Inflammatory macrophage (primary cell): Measurements from ENCODE around the gene DENND4A.

Source experiments
- DNase-seq, 2 donors: peaks; one replicate each; pipeline ENCODE4 v3.0.0-alpha.2; 2020 to 2022

Gene DENND4A

DNA sequence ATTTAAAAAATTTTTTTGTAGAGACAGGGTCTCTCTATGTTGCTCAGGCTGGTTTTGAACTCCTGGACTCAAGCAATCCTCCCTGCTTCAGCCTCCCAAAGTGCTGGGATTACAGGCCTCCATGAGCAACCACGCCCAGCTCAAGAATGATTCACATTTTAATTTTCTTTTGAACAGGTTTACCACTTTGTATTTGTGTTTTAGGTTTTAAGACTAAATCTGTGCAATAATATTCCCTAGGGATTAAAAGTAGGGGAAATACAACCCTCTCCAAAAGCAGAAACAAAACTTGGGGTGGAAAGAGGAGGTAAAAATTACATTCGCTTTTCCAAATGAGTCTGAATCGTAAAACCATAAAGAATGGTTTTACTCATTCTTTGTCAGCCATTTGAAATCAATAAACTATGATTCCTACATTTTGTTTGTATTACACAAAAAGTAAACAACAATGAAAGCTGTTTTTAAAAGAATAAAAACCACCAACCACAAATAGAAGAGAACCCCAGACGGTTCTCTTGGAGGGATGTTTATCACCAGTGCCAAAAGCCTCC is 132.5 kb downstream of the DENND4A start:
- no peak for DNase-seq

DNA sequence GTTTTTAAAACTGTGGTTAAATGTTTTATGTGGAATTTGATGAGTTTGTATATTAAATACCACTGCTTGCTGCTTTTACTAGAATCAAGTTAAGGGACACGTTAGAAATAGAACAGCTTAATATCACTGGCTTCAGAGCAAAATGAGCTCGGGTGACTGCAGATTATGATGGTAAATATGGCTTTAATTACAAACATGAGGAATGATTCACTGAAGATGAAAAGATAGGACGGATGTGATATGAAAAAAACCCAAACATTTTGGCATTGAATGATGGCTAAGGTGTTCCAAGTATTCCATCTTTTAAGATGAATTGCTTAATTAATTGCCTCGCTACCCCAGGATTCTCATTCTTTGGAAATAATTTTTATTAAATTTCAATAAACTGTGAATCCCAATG is 136.6 kb downstream of the DENND4A start:
- no peak for DNase-seq

DNA sequence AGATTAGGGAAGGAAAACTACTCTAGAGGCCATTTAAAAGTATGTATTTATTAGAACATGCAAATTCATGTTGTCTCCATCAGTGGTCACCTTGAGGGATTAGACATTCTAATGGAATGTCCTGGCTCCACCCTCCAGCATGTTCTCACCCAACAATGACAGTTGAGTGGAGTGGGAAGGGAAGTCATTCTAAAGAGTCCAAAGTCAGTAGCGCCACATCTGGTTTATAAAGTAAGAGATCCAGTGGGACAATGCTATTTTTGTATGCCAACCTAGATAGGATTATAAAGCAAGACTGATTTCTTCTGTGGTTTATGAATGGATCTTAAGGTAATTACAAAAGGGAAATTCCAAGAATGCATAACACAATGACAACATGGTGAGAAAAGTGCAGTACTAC is 137.1 kb downstream of the DENND4A start:
- DNase-seq = no peak

DNA sequence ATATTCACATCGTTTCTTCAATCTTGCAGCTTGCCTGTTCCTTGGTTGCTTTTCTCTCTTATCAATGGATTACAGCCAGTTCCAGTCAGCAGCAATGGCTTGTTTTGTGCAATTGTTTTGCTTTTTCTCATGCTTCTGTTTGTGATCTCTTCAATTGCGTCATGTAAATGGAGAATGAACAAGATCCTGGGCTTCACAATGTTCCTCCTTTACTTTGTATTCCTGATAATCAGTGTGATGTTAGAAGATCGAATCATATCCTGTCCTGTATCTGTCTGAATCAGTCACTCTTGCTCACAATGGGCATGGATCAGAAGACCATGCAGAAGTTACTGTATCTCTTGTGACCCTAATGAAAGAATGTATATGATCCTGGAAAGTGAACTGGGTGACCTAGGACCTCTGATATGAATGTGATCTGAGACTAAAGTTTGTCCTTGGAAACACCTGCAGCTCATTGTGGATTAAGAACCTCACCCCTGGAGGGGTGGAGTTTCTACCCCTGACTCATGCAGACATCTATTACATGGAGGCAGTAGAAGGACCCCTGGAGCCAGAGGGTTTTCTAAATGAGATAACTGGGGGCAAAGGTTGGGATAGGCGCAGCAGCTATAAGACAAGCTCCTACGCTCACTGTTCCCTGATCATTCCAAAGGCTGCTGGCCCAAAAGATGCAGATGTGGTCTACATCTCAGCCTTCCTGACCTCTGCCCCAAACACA is 138.1 kb downstream of the DENND4A start:
- DNase-seq = no peak

DNA sequence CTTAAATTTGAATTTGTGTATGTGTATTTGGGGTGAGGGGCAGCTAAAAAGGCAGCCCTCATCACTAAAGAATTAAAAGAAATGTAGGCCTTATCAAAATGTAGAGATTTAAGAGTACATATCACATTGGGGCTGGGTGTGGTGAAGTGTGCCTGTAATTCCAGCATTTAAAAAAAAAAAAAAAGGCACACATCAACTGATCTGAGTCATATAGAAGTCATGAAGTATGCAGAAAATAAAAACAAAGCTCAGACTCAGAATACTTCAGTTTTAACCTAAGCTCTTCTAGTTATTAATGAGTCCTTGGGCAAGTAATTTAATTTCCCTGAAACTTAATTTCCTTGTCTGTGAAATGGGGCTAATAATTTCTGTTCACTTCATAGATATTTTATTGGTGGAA is 138.8 kb downstream of the DENND4A start:
- no peak for DNase-seq

DNA sequence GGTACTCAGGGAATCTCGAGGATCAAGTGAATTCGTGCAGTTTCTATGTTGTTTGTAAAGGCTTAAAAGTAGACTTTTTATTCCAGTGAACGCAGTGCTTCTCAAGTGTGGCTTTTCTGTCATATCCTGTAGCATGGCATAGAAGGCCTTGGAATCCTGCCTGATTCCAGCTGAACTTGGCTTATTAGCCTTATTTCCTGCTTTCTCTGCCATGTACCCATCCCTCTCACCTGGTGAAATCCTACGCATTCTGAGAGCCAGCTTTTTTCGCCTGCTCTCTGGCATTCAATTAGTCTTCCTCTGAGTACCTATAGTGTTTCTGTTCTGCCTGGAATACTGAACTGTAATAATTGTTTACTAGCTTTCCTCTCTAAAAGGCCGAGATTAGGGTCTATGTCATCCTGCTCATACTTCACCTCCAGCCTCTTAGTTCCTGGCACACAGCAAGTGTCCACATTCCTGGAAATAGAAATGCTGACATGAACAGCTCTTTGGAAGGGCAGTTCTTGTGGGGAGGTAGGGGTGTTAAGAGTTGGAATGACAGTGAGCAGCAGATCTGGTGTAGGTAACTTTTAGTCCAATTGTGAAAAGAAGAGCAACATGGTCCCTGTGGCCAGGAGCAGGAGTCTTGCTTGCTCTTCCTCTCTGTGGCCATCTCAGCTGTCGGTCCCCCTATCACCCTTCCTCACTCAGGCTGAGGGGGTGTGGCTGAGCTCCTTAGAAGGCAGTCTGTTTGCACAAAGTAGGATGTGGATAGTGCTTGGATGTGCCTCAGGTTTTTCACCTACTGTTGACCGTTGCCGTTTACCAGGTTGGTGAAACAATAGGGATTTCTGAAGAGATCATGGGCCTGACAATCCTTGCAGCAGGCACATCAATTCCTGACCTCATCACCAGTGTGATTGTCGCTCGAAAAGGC is 140.0 kb downstream of the DENND4A start:
- no peak for DNase-seq

DNA sequence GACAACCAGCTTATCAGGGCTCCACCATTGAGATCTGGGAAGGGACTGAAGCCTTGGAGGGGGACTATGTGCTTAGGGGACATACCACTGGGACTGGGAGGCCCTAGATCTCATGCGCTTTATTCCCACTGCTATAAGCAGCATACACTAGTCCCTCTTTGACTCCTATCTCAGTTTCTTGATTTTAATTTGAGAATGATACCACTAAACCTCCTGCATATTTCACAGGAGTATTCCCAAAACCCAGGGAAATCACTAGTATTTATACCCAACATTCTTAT is 141.1 kb downstream of the DENND4A start:
- DNase-seq = no peak

DNA sequence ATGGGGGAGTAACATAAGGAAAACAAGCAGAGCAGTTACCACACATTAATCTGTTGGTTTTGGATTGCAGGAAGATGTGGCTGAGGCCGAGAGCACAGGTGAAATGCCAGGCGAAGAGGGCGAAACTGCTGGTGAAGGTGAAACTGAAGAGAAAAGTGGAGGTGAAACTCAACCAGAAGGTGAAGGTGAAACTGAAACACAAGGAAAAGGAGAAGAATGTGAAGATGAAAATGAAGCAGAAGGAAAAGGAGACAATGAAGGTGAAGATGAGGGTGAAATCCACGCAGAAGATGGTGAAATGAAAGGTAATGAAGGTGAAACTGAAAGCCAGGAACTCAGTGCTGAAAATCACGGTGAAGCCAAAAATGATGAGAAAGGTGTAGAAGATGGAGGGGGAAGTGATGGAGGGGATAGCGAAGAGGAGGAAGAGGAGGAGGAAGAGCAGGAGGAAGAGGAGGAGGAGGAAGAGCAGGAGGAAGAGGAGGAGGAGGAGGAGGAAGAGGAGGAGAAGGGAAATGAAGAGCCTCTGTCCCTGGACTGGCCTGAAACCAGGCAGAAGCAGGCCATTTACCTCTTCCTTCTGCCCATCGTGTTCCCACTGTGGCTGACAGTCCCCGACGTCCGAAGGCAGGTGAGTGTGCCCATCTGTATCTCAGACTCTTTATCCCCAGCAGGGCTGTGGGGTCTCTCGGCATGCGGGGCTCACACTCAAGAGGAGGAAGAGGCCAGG is 141.6 kb downstream of the DENND4A start:
- no peak for DNase-seq

DNA sequence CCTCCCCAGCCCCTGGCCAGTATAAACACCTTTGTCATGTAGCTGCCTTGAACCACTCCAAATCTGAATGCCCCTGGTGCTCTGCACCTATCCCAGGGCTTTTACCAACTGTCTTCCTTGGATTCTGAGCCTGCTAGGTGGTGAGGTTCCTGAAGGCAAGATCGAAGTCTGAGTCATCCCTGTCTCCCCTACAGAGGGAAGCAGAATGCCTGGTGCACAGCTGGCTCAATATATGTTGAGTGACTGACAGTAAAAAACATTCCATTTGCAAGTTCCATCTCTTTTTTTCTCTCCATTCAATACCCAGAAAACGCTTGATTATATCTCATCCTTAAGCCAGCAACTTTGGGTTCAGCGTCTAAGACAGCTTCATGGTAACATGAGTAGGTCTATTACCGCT is 145.6 kb downstream of the DENND4A start:
- no peak for DNase-seq

DNA sequence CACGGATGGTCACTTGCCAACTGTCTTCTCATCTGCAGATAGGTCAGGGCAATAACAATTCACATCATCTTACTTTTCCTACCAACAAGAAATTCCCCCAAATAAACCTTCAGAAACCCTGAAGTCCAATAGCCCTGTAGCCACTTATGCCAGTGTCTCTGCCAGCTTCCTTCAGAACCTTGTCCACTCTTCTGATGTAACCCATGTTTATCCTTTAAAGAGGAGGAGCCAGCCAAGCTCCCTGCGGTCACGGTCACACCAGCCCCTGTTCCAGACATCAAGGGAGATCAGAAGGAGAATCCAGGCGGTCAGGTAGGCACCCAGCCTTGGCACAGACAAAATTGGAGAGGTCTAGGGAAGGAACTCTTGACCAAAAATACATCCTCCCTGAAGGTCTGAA is 146.7 kb downstream of the DENND4A start:
- DNase-seq = no peak

DNA sequence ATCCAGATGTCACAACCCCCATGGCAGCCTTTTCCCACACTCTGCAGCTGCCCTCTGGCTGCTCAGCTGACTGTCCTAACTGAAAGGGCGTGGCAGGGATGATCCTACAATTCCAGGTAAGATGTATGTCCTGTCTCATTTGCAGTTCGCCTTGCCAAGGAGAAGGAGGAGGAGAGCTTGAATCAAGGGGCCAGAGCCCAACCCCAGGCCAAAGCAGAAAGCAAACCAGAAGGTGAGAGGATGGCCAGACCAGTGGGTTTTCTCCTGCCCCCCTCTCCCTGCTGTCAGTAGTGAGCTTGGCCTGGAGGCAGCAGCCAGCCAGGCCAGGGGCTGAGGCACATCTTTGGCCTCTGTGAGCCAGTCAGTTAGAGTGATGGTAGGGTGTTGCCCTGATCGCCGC is 147.8 kb downstream of the DENND4A start:
- DNase-seq = no peak

DNA sequence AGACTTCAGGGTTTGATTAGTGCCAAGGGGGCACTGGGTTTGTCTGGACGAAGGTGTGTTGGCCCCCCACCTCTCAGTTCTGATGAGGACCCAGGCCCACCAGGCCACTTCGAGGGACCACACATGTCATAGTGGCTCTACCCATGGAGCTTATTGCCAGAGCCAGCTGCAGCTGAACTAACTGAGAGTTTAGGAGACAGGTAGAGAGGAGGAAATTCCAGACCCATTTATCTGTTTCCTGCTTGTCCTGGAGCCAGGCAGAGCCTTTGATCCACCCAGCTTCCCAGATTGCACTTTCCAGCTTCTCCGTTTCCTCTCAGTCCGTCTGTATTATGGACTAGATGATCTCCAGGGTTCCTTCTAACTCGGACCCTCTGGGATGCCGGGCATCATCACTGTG is 149.5 kb downstream of the DENND4A start:
- DNase-seq = no peak

DNA sequence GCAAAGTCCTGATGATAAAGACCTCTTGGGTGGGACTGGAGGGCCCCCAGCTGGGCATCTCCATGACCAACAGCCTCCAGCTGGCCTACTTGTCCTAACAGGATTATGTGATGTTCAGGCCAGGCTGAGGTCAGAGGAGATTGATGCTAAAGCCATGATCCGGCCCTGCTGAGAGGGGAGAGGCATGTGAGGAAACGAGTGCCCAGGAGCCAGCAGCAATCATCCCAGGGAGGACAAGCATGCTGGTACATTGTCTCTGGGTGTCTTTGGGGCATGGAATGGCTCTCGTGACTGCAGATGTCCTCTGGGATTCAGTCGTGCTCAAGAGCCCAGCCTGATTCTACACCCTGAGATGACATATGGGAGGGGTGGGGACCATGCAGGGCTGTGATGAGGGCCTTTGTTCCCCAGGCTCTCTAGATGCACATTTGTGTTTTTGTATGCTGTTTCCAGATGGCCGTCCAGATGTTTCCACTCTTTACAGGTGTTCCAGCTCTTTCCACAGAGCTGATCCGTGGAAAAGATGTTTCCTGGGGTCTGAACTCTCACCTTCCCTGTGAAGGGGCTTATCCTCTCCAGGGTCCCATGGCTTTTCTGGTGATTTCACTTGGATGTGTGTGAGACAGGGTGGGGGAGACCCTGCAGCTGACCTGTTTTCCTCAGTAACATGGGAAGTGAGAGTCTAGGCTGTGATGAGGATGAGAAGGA is 150.2 kb downstream of the DENND4A start:
- DNase-seq = no peak

DNA sequence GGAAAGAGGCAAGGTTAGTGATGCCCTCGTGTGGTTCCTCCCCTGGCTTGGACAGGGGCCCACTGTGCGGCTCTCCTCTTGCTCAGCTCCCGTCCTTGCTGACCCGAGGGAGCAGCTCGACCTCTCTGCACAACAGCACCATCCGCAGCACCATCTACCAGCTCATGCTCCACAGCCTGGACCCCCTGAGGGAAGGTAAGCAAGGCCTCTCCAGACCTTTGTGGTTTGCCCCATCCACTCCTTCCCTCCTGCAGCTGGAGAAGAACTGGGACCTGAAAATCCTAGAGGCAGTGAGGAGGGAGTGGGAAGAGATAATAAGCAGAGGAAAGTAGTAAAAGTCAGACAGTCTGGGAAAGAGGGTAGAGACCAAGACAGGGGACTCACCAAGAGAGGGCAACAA is 152.6 kb downstream of the DENND4A start:
- DNase-seq = no peak

DNA sequence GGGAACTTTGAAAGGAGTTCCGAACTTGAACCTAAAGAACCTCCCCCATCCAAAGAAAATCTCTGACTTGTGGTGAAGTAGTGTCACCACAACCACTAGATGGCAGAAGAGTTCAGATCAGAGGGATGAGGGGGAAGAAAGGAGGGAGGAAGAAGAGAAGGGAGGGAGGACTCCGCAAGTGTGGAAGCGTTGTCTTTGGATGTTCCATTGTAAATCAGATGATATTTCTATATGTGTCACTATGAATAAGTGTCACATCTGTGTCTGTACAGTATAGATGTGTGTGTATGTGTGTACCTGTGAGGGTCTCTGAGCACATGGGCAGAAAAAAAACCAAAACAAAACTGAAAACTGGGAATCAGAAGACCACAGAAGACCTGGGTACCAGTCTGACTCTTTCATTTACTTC is 153.4 kb downstream of the DENND4A start:
- peak; percentile 52 to 72 for DNase-seq

DNA sequence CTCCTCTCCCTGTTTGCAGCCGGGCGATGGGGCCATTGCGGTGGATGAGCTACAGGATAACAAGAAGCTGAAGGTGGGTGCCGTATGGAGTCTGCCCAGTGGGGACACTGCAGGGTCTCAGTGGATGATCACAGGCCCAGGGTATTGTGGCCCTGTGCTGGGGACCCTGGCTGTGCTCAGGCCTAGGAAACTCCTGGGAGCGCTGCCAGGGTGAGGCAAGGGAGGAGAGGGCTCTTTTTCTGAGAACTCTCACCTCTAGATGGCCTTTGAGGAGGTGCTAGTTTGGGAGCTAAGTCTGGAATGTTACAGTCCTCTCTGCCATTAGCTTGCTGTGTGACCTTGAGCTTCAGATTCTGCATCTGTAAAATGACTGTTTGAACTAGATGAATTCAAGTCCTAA is 154.0 kb downstream of the DENND4A start:
- no peak for DNase-seq

DNA sequence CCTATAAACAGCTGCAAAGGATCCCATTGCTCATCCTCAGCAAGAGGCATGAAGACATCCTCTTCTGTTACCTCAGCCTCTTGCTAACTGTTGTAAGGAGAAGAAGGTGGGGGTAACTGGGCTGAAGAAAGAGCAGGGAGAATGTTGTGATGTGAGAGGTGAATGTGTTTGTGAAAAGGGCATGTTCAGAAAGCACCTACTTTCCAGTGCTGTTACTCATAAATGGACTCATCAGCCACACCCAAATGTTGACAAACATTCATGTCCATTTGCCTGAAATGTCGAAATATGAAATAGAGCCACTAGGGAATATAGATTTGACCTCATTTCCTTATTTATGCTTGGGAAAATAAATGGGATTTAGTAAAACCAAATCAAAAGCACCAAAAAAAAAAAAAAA is 157.7 kb downstream of the DENND4A start:
- peak in 1 of 2 donors; percentile 25 for DNase-seq

DNA sequence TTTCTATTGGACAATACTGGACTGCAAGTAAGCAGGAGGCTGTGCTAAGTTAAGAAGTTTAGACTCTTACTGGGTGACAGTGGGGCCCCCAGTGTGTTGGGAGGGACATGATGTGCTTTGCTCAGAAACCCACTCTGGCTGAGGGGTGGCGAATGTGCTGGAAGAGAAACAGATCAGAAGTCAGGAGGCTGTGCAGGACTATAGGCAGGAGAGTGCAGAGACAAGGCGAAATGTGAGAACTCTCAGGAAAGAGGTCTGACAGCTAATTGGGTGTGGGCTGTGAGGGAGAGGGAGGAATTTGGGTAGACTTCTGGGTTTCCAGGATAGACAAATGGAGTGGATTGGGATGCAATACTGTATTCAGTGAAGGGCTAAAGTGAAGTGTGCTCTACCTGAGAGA is 158.3 kb downstream of the DENND4A start:
- DNase-seq = no peak

DNA sequence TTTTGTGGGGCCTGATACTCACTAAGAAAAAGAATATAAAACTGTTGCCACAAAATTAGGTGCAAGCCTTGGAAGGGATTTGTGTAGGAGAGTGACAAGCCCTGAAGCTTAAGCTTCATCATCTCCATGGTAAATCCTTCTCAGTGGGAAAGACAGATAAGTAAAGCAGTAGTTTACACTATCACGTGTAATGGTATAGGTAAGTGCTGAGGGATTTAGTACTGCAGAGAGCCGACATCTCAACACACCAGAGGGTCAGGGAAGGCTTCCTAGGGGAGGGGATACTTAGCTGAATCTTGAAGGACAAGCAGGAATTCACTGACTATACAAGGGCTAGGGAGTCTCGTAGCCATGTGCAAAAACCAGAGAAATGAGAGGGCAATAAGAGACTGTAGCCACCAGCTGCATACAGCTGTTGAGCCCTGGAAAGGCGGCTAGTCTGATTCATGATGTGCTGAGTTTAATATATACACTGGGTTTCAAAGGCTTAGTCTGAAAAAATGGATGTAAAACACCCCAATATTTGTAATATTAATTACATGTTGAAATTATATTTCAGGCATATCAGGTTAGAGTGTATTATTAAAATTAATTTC is 159.2 kb downstream of the DENND4A start:
- DNase-seq = no peak

DNA sequence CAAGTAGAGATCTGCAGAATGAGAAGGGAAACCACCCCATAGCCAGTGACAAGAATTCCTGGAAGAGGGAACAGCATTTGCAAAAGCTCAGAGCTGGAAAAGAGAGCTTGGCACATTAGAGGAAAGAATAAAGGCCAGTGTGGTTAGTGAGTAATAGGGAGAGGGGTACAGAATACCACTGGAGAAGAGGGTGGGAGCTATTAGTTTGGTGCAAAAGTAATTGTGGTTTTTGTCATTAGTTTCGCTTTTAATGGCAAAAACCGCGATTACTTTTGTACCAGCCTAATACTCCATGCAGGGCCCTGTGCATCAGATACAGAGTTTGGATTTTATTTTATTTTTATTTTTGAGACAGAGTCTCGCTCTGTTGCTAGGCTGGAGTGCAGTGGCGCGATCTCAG is 160.6 kb downstream of the DENND4A start:
- no peak for DNase-seq

DNA sequence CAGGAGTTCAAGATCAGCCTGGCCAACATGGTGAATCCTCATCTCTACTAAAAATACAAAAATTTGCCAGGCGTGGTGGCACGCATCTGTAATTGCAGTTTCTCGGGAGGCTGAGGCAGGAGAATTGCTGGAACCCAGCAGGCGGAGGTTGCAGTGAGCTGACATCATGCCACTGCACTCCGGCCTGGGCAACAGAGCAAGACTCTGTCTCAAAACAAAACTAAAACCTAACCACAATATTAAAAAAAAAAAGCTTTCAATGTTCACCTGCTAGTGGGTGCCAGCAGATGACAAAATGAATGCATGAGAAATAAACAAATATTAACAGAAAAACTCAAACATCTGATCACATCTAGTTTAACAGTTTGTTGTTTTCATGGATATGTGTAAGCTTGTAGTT is 161.3 kb downstream of the DENND4A start:
- no peak for DNase-seq

DNA sequence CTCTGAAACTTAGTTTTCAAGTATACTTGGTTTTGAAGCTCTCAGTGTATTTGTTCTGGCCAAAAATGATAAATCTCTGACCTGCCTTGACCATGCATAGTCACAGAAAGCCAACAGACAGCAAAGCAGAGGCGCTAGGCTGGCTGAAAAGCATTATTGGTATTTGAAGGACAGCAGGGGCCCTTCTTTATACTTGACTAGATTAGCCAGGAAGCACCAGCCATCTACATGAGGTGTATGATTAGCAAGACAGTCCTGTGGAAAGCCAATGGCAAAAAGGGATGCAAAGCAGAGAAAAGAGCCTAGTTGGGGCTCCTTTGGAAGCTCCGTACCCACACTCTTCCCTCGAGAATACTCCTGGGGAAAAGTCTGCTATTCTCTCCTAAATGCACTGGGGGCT is 162.5 kb downstream of the DENND4A start:
- DNase-seq = no peak
